ENCODE data around the gene MAG. TPM values are rescaled to one million over a fixed set of nuclear protein-coding genes. Genes with fewer than 3 reads are reported as not detected.

MAG gene
- not detected in 2 replicates for total RNA-seq (2014; rRNA removed; shearing (Covaris generic))

- DNase-seq (ENCODE audit: low read depth): no peak
Observed at GRCh38 chr19:35291916-35292315, at the start of gene MAG. MAG (plus strand) TSS chr19:35292161; CDS start chr19:35295409, 3,248 bp downstream.

- DNase-seq (ENCODE audit: low read depth): no peak
Observed at GRCh38 chr19:35246466-35247092, 45.4 kb upstream of the MAG start.

- DNase-seq (ENCODE audit: low read depth): no peak
Observed at GRCh38 chr19:35247526-35248309, 44.2 kb upstream of the MAG start.

GRCh38 chr19:35248310-35249145 lies 43.4 kb upstream of the MAG start, which contains the start of gene LSR:
LSR (plus strand) TSS chr19:35249002; CDS start chr19:35249023, 21 bp downstream.
- DNase-seq (ENCODE audit: low read depth): no peak

- DNase-seq (ENCODE audit: low read depth): no peak
Observed at GRCh38 chr19:35249146-35249847, 42.7 kb upstream of the MAG start.

GRCh38 chr19:35249848-35250711 lies 41.9 kb upstream of the MAG start:
- no peak for DNase-seq (ENCODE audit: low read depth)

GRCh38 chr19:35251456-35251855 lies 40.5 kb upstream of the MAG start:
- DNase-seq (ENCODE audit: low read depth): no peak

GRCh38 chr19:35253316-35254286 lies 38.4 kb upstream of the MAG start:
- no peak for DNase-seq (ENCODE audit: low read depth)

- no peak for DNase-seq (ENCODE audit: low read depth)
Observed at GRCh38 chr19:35254341-35255297, 37.3 kb upstream of the MAG start.

GRCh38 chr19:35256566-35256965 lies 35.4 kb upstream of the MAG start:
- no peak for DNase-seq (ENCODE audit: low read depth)

GRCh38 chr19:35257113-35257461 lies 34.9 kb upstream of the MAG start:
- no peak for DNase-seq (ENCODE audit: low read depth)

- no peak for DNase-seq (ENCODE audit: low read depth)
Observed at GRCh38 chr19:35260694-35261304, 31.2 kb upstream of the MAG start.

GRCh38 chr19:35261356-35262100 lies 30.4 kb upstream of the MAG start:
- DNase-seq (ENCODE audit: low read depth): no peak

- DNase-seq (ENCODE audit: low read depth): no peak
Observed at GRCh38 chr19:35262101-35262761, 29.7 kb upstream of the MAG start.

- DNase-seq (ENCODE audit: low read depth): no peak
Observed at GRCh38 chr19:35264268-35265125, 27.5 kb upstream of the MAG start.

All from RPMI7951 (cell line).